Ishikawa (cell line): Measurements from ENCODE around the gene CDC20B.

ENCODE experiments used
- CEBPB ChIP-seq: IDR thresholded peaks from 2 replicates; pipeline ENCODE4 v1.6.1; 2012
- CREB1 ChIP-seq: IDR thresholded peaks from 2 replicates; pipeline ENCODE4 v1.6.1; 2012; ENCODE audit warnings: low read depth
- EGR1 ChIP-seq: IDR thresholded peaks from 2 replicates; pipeline ENCODE4 v1.6.1; 2012
- EP300 ChIP-seq: IDR thresholded peaks from 2 replicates; pipeline ENCODE4 v1.6.1; 2012; ENCODE audit warnings: borderline replicate concordance
- FOXM1 ChIP-seq: IDR thresholded peaks from 2 replicates; pipeline ENCODE4 v1.6.1; 2012; ENCODE audit warnings: low read depth, borderline replicate concordance
- MAX ChIP-seq: IDR thresholded peaks from 2 replicates; pipeline ENCODE4 v1.6.1; 2012
- NFIC ChIP-seq: IDR thresholded peaks from 2 replicates; pipeline ENCODE4 v1.6.1; 2012
- RAD21 ChIP-seq: IDR thresholded peaks from 2 replicates; pipeline ENCODE4 v1.6.1; 2012; ENCODE audit warnings: low read depth
- REST ChIP-seq: IDR thresholded peaks from 2 replicates; pipeline ENCODE4 v1.6.1; 2012; ENCODE audit warnings: low read depth, mild to moderate bottlenecking
- TAF1 ChIP-seq: IDR thresholded peaks from 2 replicates; pipeline ENCODE4 v1.6.1; 2012; ENCODE audit warnings: low read depth, mild to moderate bottlenecking
- TCF12 ChIP-seq: IDR thresholded peaks from 2 replicates; pipeline ENCODE4 v1.6.1; 2012; ENCODE audit warnings: low read depth
- TEAD4 ChIP-seq: IDR thresholded peaks from 2 replicates; pipeline ENCODE4 v1.6.1; 2012
- USF1 ChIP-seq: IDR thresholded peaks from 2 replicates; pipeline ENCODE4 v1.6.1; 2012
- YY1 ChIP-seq: IDR thresholded peaks from 2 replicates; pipeline ENCODE4 v1.6.1; 2012; ENCODE audit warnings: low read depth
- ZBTB7A ChIP-seq: IDR thresholded peaks from 2 replicates; pipeline ENCODE4 v1.6.1; 2012; ENCODE audit warnings: low read depth

Gene CDC20B

GRCh38 chr5:55211184-55211874 is 38.4 kb upstream of the CDC20B start:
- no peak for TF ChIP-seq MAX
- no peak for TF ChIP-seq TCF12
- no peak for TF ChIP-seq EP300
- TF ChIP-seq USF1, result no peak
- no peak for TF ChIP-seq REST
- no peak for TF ChIP-seq RAD21

- TF ChIP-seq TEAD4, result no peak
- TF ChIP-seq ZBTB7A, result no peak
- TF ChIP-seq CREB1, result no peak
- no peak for TF ChIP-seq EGR1
Observed at GRCh38 chr5:55205001-55205400, 32.0 kb upstream of the CDC20B start.

GRCh38 chr5:55191165-55191564 is 18.2 kb upstream of the CDC20B start:
- TF ChIP-seq USF1, result no peak
- no peak for TF ChIP-seq TEAD4
- no peak for TF ChIP-seq EGR1
- TF ChIP-seq YY1, result no peak
- no peak for TF ChIP-seq FOXM1
- no peak for TF ChIP-seq REST

- TF ChIP-seq YY1, result no peak
- TF ChIP-seq TCF12, result no peak
- no peak for TF ChIP-seq TEAD4
- TF ChIP-seq RAD21, result no peak
- no peak for TF ChIP-seq MAX
- no peak for TF ChIP-seq TAF1
- no peak for TF ChIP-seq ZBTB7A
- TF ChIP-seq EGR1, result no peak
- TF ChIP-seq CREB1, result no peak
- no peak for TF ChIP-seq CEBPB
- no peak for TF ChIP-seq FOXM1
- TF ChIP-seq USF1, result no peak
- TF ChIP-seq NFIC, result no peak
- TF ChIP-seq REST, result no peak
- TF ChIP-seq EP300, result no peak
Observed at GRCh38 chr5:55188656-55189540, 15.9 kb upstream of the CDC20B start.
